HL-60 (cell line): Measurements from ENCODE around the gene CXCR5.

ENCODE experiments used
- POLR2AphosphoS5 ChIP-seq: IDR thresholded peaks from 2 replicates; pipeline ENCODE4 v1.6.1; 2012; ENCODE audit warnings: low read depth
- TF ChIP-seq, protein P1 (sequence below): IDR thresholded peaks from one replicate; pipeline ENCODE4 v1.5.1; 2011; ENCODE audit warnings: low read length, control low read depth, inconsistent platforms; ENCODE audit not compliant: insufficient read depth
- TF ChIP-seq, protein P2 (sequence below): IDR thresholded peaks from 2 replicates; pipeline ENCODE4 v1.6.1; 2012; ENCODE audit warnings: low read depth; ENCODE audit not compliant: insufficient replicate concordance

DNA sequence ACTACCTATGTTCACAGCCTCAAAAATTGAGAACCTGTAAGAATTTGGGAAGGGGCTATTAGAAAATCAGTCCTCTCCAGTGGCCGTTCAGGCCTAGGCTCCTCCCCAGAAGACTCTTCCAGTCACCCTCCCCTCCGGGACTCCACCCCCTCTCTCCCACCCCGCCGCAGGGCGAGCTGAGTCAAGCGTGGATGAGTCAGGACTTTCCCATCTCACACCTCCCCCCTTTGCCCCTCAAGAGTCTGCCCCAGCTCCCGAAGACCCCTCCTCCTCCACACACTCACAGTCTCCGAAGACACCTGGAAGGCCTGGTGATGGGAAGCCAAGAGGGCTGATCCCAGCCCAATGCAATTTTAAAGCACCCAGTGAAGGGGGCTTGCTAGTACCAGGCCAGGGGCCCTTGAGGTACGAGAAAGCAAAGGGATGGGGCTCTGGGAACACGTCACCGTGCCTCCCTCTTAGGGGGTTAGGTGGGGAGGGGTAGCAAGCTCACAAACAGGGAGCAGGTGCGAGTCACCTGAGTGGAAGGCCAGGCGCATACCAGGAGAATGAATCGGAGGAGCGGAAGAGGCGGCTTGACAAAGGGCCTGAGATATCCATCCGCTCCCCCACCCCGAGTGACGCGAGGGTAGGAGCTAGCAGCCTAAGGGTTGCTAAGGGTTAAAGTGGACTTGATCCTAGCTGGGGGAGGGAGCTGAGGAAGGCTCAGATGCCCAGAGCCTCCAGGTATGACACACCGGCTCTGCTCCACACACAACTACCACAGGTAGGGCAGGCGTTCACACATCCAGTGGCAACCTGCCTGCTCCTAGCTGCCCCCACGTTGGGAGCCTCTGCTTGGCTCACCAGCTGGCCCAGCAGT, 28.4 kb downstream of the CXCR5 start:
- TF ChIP-seq, protein P1, sequence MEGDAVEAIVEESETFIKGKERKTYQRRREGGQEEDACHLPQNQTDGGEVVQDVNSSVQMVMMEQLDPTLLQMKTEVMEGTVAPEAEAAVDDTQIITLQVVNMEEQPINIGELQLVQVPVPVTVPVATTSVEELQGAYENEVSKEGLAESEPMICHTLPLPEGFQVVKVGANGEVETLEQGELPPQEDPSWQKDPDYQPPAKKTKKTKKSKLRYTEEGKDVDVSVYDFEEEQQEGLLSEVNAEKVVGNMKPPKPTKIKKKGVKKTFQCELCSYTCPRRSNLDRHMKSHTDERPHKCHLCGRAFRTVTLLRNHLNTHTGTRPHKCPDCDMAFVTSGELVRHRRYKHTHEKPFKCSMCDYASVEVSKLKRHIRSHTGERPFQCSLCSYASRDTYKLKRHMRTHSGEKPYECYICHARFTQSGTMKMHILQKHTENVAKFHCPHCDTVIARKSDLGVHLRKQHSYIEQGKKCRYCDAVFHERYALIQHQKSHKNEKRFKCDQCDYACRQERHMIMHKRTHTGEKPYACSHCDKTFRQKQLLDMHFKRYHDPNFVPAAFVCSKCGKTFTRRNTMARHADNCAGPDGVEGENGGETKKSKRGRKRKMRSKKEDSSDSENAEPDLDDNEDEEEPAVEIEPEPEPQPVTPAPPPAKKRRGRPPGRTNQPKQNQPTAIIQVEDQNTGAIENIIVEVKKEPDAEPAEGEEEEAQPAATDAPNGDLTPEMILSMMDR = no peak
- TF ChIP-seq POLR2AphosphoS5 = no peak
- TF ChIP-seq, protein P2, sequence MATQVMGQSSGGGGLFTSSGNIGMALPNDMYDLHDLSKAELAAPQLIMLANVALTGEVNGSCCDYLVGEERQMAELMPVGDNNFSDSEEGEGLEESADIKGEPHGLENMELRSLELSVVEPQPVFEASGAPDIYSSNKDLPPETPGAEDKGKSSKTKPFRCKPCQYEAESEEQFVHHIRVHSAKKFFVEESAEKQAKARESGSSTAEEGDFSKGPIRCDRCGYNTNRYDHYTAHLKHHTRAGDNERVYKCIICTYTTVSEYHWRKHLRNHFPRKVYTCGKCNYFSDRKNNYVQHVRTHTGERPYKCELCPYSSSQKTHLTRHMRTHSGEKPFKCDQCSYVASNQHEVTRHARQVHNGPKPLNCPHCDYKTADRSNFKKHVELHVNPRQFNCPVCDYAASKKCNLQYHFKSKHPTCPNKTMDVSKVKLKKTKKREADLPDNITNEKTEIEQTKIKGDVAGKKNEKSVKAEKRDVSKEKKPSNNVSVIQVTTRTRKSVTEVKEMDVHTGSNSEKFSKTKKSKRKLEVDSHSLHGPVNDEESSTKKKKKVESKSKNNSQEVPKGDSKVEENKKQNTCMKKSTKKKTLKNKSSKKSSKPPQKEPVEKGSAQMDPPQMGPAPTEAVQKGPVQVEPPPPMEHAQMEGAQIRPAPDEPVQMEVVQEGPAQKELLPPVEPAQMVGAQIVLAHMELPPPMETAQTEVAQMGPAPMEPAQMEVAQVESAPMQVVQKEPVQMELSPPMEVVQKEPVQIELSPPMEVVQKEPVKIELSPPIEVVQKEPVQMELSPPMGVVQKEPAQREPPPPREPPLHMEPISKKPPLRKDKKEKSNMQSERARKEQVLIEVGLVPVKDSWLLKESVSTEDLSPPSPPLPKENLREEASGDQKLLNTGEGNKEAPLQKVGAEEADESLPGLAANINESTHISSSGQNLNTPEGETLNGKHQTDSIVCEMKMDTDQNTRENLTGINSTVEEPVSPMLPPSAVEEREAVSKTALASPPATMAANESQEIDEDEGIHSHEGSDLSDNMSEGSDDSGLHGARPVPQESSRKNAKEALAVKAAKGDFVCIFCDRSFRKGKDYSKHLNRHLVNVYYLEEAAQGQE = no peak
